ENCODE results near the gene MZT2B.
"Not testable (repeated sequence)": the region's sequence is repeated elsewhere in the genome, so short reads cannot be mapped to it uniquely, and the experiment has no call there.

Gene MZT2B

DNA sequence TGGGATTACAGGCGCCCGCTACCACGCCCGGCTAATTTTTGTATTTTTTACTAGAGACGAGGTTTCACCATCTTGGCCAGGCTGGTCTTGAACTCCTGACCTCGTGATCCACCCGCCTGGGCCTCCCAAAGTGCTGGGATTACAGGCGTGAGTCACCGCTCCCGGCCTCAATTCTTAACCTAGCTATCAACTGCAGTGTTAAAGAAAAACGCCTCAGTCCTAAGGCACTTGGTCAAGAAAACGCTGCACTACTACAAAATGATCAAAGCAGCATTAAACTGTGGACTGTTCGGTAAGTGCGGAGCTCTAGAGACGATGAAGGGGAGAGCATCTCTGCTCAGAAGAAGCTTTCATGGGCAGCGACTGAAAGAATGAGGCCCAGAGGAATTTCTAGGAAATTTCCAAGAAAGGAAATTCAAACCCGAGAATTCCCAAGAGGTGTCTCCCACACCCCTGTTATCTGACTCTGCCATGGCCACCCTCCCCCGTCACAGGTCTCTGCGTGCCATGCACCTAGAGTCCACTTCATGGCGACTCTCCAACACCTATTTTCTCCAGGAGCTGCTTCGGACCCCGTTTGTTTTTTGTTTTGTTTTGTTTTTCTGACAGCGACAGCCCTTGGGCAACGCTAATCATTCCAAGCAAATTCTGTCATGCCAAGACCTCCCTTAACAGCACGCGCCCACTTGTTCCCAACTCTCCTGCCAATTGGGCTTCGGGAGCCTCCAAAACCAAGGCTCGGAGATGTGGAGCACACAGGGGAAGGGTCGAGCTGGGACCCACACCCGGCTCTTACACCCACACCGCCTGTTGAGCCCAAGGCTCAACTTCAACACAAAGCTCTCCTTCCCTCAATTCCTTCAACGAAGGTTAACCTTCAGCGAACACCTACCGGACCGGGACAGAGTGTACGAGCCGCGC is 1.4 kb upstream of the MZT2B start:
- DNase-seq = not testable (repeated sequence)

GRCh38 chr2:130181325-130181879 is 660 bp upstream of the MZT2B start, which contains the start of gene SMPD4:
TSS of gene SMPD4 (minus strand) at chr2:130181602. CDS start at chr2:130176592, 5,010 bp downstream.
- DNase-seq = peak; percentile 98

DNA sequence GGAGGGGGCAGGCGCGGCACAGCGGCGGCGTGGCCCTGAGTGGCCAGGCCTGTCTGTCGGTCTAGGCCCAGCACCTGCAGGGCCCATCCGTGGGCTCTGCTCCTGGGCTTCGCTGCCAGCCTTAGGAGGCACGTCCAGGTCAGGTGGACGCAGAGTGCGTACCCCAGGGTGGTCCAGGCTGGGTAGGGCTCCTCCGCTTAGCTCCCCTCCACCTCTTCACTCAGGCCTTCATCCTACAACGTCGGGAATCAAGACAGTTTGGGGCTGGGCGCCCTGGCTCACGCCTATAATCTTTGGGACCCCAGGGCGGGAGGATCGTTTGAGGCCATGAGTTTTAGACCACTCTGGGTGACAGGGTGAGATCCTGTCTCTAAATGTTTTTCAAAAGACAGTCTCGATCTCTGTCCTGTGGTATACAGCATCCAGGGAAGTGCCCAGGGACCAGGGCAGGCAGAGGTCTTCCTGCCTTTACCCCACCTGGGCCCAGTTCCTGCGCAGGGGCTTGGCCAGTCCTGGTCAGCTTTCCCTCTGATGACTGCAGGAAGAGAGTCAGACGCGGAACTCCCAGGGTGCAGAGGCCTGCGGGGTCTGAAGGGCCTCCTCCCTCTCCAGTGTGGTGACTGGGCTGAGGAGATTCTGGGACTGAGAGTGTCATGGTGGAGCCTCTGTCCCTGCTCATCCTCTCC is 907 bp downstream of the MZT2B start:
- DNase-seq = not testable (repeated sequence)

- DNase-seq = no peak
Measured at GRCh38 chr2:130183512-130184373, 1.7 kb downstream of the MZT2B start.

DNA sequence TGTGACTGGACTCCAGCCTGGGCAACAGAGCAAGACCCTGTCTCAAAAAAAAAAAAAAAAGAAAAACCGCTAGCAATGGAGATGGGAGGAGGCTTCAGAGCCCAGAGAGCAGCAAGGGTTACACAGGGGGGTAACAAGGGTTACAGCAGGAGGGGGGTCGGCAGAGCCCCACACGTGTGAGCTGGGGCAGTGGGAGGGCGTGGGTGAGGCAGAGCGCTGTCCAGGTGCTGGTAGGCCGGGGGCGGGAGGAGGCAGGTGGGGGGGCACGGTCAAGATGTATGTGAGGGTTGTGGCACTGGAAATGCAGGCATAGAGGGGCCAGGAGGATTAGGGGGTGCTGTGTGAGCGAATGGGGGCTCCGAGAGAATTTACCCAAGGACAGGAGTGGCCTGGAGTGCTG is 3.4 kb downstream of the MZT2B start:
- DNase-seq = no peak

GRCh38 chr2:130185896-130186295 is 3.8 kb downstream of the MZT2B start:
- DNase-seq = no peak

DNA sequence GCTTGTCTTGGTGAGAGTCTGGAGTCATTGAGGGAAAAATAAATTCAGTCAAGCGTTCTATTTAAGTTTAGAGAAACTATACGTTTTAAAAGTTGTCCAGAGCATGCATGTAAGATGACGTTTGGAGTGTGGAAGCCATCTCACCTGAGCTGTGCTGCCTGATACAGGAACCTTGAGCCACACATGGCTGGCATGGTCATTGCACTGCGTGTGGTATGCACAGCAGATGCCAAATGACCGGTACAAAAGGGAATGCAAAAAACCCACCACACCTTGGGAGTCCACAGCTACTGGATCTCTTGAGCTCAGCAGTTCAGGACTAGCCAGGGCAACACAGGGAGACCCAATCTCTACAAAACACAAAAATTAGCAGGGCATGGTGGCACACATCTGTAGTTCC is 4.3 kb downstream of the MZT2B start:
- no peak for DNase-seq

DNA sequence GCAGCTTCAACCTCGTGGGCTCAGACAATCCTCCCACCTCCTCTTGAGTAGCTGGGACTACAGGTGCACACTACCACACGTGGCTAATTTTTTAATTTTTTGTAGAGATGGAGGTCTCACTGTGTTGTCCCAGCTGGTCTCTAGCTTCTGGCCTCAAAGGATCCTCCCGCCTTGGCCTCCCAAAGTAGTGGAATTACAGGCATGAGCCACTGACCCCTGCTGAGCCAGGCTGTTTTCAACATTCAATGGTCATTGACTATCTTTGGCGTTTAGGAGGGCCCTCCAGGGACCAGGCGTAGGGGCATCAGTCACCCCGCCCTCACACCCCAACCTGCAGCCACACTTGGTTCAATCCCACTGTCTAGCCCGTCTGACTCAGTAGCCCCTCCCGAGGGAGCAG is 5.2 kb downstream of the MZT2B start:
- DNase-seq = no peak

DNA sequence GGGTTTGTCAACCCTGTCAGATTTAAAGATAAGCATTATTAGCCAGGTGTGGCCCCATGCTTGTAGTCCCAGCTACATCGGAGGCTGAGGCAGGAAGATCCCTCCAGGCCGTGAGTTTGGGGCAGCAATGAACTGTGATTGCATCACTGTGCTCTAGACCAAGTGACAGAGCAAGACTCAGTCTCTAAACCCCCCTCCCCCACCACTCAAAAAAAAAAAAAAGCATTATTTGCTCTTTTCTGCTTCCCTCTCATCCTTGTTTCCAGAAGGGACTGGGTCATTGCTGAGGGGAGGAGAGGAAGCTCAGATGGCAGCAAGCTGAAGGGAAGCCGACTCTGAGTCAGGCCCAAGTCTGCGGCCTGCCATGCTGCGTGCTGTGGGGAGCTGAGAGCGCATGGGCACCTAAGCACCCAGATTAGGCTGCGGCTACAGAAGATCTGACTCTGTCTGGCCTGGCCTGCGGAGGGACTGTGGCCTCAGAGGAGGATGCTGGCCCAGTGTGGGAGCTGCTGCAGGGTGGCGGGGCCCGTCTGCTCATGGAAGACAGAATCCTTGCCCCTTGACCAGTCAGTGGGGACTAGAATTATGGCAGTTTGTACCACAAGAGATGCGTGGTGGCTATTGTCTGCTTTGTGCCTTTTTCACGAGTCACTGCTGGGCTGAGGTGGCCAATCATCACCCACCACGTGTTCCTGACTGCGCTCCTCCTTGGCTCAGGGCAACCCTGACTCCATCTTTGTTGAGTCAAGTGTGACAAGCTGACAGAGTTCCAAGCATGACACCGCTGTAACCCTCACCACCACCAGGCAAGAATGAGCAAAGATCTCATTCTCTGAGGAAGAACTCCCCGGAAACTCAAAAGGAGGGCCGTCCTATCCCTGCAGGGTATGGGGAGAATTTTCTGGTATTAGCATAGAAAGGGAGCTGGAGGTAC is 6.1 kb downstream of the MZT2B start:
- DNase-seq = not testable (repeated sequence)

DNA sequence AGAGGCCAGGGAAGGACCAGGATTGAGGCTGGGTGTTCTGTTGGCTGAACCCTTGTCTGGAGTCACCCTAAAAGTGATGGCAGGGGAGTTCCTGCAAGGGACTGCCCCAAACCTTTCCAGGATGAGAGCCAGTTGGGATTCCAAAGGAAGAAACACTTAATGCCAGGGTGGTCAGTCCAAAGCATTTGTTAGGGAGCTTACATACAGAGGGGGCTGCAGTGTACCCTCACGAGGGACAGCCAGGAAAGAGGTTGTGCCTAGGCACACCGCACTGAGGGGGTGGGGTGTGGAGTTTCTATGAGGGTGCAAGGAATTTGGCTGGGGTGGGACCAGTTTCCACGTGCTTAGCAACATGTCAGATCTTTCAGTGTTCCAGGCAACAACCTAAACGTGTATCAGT is 6.9 kb downstream of the MZT2B start:
- DNase-seq = not testable (repeated sequence)

DNA sequence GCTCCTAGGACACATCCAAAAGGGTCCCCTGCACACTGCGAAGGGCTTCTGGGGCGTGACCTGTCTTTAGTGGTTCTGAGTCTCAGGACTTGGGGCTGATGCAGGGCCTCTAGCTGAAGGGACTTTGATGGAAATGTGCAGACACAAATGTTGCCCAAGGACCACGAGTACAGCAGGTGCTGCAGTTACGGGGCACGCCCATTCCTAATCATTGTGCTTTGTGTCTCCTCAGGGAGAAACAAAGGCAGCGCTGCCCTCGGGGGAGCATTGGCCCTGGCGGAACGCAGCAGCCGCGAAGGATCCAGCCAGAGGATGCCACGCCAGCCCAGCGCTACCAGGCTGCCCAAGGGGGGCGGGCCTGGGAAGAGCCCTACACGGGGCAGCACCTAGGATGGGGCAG is 8.2 kb downstream of the MZT2B start:
- no peak for DNase-seq

GRCh38 chr2:130191319-130191718 is 9.3 kb downstream of the MZT2B start:
- not testable (repeated sequence) for DNase-seq

- not testable (repeated sequence) for DNase-seq
Measured at GRCh38 chr2:130192451-130192850, 10.4 kb downstream of the MZT2B start.

DNA sequence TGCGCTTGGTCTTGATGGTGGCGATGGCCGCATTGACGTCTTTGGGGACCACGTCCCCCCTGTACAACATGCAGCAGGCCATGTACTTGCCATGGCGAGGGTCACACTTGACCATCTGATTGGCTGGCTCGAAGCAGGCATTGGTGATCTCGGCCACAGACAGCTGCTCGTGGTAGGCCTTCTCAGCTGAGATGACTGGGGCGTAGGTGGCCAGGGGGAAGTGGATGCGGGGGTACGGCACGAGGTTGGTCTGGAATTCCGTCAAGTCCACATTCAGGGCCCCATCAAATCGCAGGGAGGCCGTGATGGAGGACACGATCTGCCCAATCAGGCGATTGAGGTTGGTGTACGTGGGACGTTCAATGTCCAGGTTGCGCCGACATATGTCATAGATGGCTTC is 11.8 kb downstream of the MZT2B start:
- DNase-seq = not testable (repeated sequence)

DNA sequence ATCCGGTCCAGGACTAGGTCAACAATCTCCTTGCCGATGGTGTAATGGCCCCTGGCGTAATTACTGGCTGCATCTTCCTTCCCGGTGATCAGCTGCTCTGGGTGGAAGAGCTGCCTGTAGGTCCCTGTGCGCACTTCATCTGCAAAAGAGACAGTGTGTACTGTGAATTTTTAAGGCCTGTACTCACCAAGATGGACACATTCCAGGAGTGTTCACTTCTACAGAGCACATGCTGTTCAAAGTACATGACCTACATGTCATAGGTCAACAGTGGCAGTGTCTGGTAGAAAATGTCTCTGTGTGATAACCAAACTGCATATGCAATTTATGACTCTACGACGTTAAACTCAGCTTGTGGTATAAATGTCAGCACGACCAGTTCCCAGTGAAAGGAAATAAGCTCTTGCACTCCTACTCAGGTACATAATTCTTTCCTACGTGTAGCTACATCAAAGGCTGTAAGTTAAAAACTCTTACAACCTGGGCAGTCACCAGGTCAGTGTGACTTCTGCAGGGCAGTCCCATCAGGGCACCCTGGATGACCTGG is 13.1 kb downstream of the MZT2B start:
- DNase-seq = not testable (repeated sequence)

DNA sequence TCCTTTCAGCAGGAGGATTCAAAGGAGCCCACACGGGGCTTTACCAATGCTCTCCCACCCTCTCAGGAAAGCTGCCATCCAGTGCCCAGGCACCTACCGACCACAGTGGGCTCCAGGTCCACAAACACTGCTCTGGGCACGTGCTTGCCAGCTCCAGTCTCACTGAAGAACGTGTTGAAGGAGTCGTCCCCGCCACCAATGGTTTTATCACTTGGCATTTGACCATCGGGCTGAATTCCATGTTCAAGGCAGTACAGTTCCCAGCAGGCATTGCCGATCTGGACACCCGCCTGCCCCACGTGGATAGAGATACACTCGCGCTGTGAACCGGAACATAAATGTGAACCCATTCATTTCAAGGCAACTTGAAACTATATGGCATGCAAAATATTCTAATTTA is 14.0 kb downstream of the MZT2B start:
- not testable (repeated sequence) for DNase-seq

DNA sequence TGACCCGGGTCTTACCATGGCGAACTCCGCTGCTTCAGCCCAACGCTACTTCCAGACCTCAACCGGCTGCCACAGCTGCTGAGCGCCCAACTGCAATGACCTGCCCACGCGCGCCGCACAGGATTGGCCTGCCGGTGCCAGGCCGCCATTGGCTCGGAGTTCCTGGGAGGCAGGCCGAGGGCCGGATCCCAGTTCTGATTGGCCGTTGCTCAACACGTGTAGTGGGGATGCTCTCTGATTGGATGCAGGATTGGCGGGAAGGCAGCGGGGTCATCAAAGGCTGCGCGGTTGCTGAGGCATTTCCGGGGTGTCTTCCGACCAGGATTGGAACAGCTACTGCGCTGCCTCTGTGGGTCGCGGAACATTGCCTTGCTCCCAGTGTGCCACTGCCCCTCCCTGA is 16.3 kb downstream of the MZT2B start, which contains the start of gene TUBA3E:
TSS of gene TUBA3E (minus strand) at position 97 of the 400 bp plus-strand sequence. CDS start at position 18, 79 bp downstream.
- DNase-seq = no peak

DNA sequence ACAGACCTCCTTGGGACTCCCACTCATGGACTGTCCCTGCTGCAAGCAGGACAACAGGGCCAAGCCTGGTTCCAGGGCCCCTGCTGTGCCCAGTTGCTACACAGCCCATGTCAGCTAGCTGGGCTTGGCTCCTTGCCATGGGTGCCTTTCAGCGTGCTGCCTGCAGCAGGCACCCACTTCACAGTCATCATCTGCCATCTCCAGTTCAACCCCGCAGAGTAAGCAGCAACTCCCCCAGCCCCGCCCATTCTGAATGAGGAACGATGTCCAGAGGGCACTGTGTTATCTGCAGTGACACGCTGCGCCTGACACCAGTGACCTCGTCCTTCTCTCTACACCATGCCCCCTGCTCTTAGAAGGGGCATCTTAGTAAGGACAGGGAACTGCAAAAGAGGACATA is 20.5 kb downstream of the MZT2B start:
- DNase-seq = not testable (repeated sequence)

DNA sequence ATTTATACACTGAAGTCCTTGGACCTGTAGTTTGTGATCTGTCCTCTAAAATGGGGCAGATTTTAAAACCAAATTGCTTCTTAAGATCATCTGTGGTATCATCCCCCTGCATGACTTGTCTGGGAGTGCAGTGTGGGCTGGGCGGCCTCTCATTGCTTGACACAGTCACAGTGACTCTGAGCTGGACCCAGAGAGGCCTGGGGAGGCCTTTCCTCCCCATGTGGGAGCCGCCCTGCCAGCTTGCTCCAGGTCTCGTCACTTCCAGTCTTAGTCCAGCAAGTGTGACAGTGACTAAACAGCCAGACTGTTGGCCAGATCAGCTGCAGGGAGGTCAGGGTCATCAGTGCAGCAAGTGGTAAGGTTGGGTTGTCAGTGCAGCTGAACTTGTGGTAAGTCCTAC is 21.1 kb downstream of the MZT2B start:
- not testable (repeated sequence) for DNase-seq

DNA sequence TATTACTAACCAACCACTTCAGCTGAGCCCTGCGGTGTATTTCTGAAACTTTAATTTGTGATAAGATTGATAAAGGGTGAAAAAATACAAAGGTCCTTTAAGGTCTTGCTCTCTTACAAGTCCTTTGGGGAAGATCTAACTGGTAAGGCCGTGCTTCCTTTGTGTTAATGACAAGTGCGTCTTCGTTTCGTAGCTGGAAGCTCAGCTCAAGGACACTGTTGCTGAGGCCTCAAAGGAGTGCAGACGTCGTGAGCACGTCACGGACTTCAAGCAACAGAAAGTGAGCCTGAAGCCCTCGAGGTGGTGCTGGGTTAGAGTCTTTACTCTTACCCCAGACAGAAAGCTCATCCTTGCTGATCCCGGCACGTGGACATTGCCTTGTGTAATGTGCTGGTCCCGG is 25.0 kb downstream of the MZT2B start:
- not testable (repeated sequence) for DNase-seq

- not testable (repeated sequence) for DNase-seq
Measured at GRCh38 chr2:130219147-130219546, 37.1 kb downstream of the MZT2B start.

All from CD4-positive, alpha-beta T cell treated with Interleukin-6 for 4 hours (primary cell).